Measurements from ENCODE around the gene CCER1.

- TF ChIP-seq, protein P1, sequence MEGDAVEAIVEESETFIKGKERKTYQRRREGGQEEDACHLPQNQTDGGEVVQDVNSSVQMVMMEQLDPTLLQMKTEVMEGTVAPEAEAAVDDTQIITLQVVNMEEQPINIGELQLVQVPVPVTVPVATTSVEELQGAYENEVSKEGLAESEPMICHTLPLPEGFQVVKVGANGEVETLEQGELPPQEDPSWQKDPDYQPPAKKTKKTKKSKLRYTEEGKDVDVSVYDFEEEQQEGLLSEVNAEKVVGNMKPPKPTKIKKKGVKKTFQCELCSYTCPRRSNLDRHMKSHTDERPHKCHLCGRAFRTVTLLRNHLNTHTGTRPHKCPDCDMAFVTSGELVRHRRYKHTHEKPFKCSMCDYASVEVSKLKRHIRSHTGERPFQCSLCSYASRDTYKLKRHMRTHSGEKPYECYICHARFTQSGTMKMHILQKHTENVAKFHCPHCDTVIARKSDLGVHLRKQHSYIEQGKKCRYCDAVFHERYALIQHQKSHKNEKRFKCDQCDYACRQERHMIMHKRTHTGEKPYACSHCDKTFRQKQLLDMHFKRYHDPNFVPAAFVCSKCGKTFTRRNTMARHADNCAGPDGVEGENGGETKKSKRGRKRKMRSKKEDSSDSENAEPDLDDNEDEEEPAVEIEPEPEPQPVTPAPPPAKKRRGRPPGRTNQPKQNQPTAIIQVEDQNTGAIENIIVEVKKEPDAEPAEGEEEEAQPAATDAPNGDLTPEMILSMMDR (IDR thresholded peaks at IDR 0.05), result no peak
- TF ChIP-seq POLR2A (IDR thresholded peaks at IDR 0.05), result no peak
These were observed 37.5 kb downstream of the CCER1 start for GRCh38 chr12:90917431-90917830.

All from Peyer's patch (tissue), 4 donors.